NT2/D1 (cell line): ENCODE data around the gene TMEM86B.

Experiments used
- YY1 ChIP-seq: IDR thresholded peaks from 2 replicates; pipeline ENCODE4 v1.6.1; 2011; ENCODE audit not compliant: insufficient read length, insufficient read depth
- ZNF274 ChIP-seq: IDR thresholded peaks from 2 replicates; pipeline ENCODE4 v1.6.1; 2011; ENCODE audit warnings: mild to moderate bottlenecking, low read depth, low read length

GRCh38 chr19:55259540-55260210 lies 31.1 kb upstream of the TMEM86B start:
- TF ChIP-seq ZNF274 (no peak), YY1 (no peak)
